Fibroblast of peridontal ligament (primary cell): ENCODE data around the gene ARMC8.
A peak's percentile ranks its signal among the peaks of the same experiment; 100 is the strongest.

Source experiments
- DNase-seq: peaks from one replicate; pipeline ENCODE4 v3.0.0-alpha.2; 2010; ENCODE audit errors: extremely low read depth

The ARMC8 gene

GRCh38 chr3:138307899-138308298 is 120.8 kb downstream of the ARMC8 start:
- DNase-seq: no peak

- no peak for DNase-seq
These were observed 121.7 kb downstream of the ARMC8 start for GRCh38 chr3:138308783-138309182.

- DNase-seq: no peak
These were observed 123.4 kb downstream of the ARMC8 start for GRCh38 chr3:138310494-138310893.

- no peak for DNase-seq
These were observed 127.7 kb downstream of the ARMC8 start for GRCh38 chr3:138314751-138315150.

GRCh38 chr3:138317687-138318086 is 130.6 kb downstream of the ARMC8 start:
- DNase-seq: no peak

- no peak for DNase-seq
These were observed 136.9 kb downstream of the ARMC8 start for GRCh38 chr3:138323971-138324370.

- no peak for DNase-seq
These were observed 138.9 kb downstream of the ARMC8 start for GRCh38 chr3:138325990-138326389.

GRCh38 chr3:138326866-138327595 is 139.9 kb downstream of the ARMC8 start:
- no peak for DNase-seq

- DNase-seq: no peak
These were observed 140.7 kb downstream of the ARMC8 start for GRCh38 chr3:138327831-138328230.

- DNase-seq: peak; percentile 30
These were observed 141.2 kb downstream of the ARMC8 start for GRCh38 chr3:138328341-138328740.

- peak; percentile 49 for DNase-seq
These were observed 142.3 kb downstream of the ARMC8 start, which contains the start of gene NME9 for GRCh38 chr3:138329127-138329983. TSS of gene NME9 (minus strand) at chr3:138329851. CDS start at chr3:138329335, 516 bp downstream.

- no peak for DNase-seq
These were observed 142.8 kb downstream of the ARMC8 start for GRCh38 chr3:138329984-138330293.

- DNase-seq: peak; percentile 49
These were observed 144.2 kb downstream of the ARMC8 start for GRCh38 chr3:138331143-138331894.

GRCh38 chr3:138332472-138333073 is 145.5 kb downstream of the ARMC8 start:
- DNase-seq: peak; percentile 71

GRCh38 chr3:138334608-138335007 is 147.5 kb downstream of the ARMC8 start:
- DNase-seq: no peak

GRCh38 chr3:138336454-138336999 is 149.4 kb downstream of the ARMC8 start:
- DNase-seq: no peak

- DNase-seq: no peak
These were observed 151.1 kb downstream of the ARMC8 start for GRCh38 chr3:138338244-138338643.

GRCh38 chr3:138338811-138339210 is 151.7 kb downstream of the ARMC8 start:
- DNase-seq: no peak

- DNase-seq: no peak
These were observed 153.4 kb downstream of the ARMC8 start for GRCh38 chr3:138340511-138340910.

- no peak for DNase-seq
These were observed 157.7 kb downstream of the ARMC8 start for GRCh38 chr3:138344754-138345153.
